Loucy (cell line): Measurements from ENCODE around the gene CRB2.

Source experiments
- H2AFZ ChIP-seq: fragments of 200-600 bp; sonication (generic); 2 replicates; pipeline ENCODE4 v1.6.0; 2016; ENCODE audit warnings: antibody characterized with exemption, mild to moderate bottlenecking, low read length, moderate library complexity
- H3F3A ChIP-seq: fragments of 200-600 bp; 2 replicates; pipeline ENCODE4 v1.6.0; 2016; ENCODE audit warnings: antibody characterized with exemption, low read depth, mild to moderate bottlenecking
- H3K27me3 ChIP-seq: fragments of 200-600 bp; sonication (generic); 2 replicates; pipeline ENCODE4 v1.6.1; 2014; ENCODE audit warnings: low read length, mild to moderate bottlenecking; ENCODE audit not compliant: insufficient read depth, poor library complexity, severe bottlenecking
- H3K36me3 ChIP-seq: fragments of 200-600 bp; sonication (generic); 2 replicates; pipeline ENCODE4 v1.6.1; 2016; ENCODE audit warnings: low read length; ENCODE audit not compliant: insufficient read depth
- H3K4me1 ChIP-seq: fragments of 200-600 bp; sonication (generic); 2 replicates; pipeline ENCODE4 v1.5.1; 2014; ENCODE audit warnings: low read length, mild to moderate bottlenecking; ENCODE audit not compliant: insufficient read depth, poor library complexity, severe bottlenecking
- H3K4me2 ChIP-seq: fragments of 200-600 bp; sonication (generic); 2 replicates; pipeline ENCODE4 v1.6.0; 2014; ENCODE audit warnings: antibody characterized with exemption, low read length, low read depth, mild to moderate bottlenecking; ENCODE audit not compliant: poor library complexity, severe bottlenecking
- H3K4me3 ChIP-seq: fragments of 200-600 bp; sonication (generic); 2 replicates; pipeline ENCODE4 v1.5.1; 2014; ENCODE audit warnings: low read length, mild to moderate bottlenecking, mixed read lengths; ENCODE audit not compliant: poor library complexity, severe bottlenecking
- H3K79me2 ChIP-seq: fragments of 200-600 bp; sonication (generic); 2 replicates; pipeline ENCODE4 v1.6.1; 2014; ENCODE audit warnings: low read length; ENCODE audit not compliant: insufficient read depth
- H3K9ac ChIP-seq: fragments of 200-600 bp; sonication (generic); 2 replicates; pipeline ENCODE4 v1.6.0; 2014; ENCODE audit warnings: mild to moderate bottlenecking, low read depth, low read length, moderate library complexity; ENCODE audit not compliant: poor library complexity, severe bottlenecking
- H3K9me2 ChIP-seq: fragments of 200-600 bp; sonication (generic); replicated peaks from 2 replicates; pipeline ENCODE4 v1.6.1; 2016; ENCODE audit warnings: low read depth, low read length, mixed read lengths
- H3K9me3 ChIP-seq: fragments of 200-600 bp; sonication (generic); 2 replicates; pipeline ENCODE4 v1.6.1; 2014; ENCODE audit warnings: mild to moderate bottlenecking, antibody characterized with exemption, low read length, low read depth; ENCODE audit not compliant: insufficient read depth
- H4K20me1 ChIP-seq: fragments of 200-600 bp; sonication (generic); 2 replicates; pipeline ENCODE4 v1.6.0; 2014; ENCODE audit warnings: antibody characterized with exemption, low read length, mild to moderate bottlenecking; ENCODE audit not compliant: insufficient read depth, poor library complexity, severe bottlenecking
- EZH2phosphoT487 ChIP-seq: fragments of 200-600 bp; IDR thresholded peaks from 2 replicates; pipeline ENCODE4 v1.6.1; 2018; ENCODE audit warnings: antibody characterized with exemption, mild to moderate bottlenecking, moderate library complexity, borderline replicate concordance
- TF ChIP-seq, protein P1 (sequence below): fragments of 200-600 bp; sonication (generic); conservative IDR thresholded peaks from 2 replicates; pipeline ENCODE4 v1.5.1; 2014; ENCODE audit warnings: mild to moderate bottlenecking, antibody characterized with exemption, low read length

CRB2 gene

DNA sequence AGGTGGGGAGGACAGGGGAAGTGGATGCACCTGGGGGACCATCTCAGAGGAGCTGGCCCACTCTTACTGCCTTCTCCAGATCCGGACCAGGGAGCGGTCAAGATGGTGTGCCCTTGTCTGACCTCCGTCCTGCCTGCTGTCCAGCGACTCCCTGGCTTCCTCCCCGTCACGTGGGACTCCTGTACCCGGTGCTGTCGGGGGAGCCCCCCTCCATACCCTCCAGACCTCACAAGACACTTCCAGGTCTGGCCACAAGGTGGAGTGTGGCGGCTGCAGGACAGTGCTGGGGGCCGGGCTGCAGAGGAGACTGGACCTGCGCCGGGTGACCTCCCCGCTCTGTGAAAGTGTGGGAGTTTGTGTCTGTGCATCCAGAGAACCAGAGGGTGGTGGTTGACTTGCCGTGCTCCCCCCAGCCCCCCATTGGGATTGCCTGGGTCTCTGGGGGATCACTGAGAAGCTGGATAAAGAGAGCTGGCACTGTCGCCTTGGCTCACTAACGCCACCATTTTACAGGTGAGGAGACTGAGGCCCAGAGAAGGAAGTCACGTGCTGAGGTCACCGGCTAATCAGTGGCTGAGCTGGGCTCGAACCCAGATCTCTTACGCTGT lies 1.9 kb upstream of the CRB2 start:
- no peak for TF ChIP-seq EZH2phosphoT487
- TF ChIP-seq, protein P1, sequence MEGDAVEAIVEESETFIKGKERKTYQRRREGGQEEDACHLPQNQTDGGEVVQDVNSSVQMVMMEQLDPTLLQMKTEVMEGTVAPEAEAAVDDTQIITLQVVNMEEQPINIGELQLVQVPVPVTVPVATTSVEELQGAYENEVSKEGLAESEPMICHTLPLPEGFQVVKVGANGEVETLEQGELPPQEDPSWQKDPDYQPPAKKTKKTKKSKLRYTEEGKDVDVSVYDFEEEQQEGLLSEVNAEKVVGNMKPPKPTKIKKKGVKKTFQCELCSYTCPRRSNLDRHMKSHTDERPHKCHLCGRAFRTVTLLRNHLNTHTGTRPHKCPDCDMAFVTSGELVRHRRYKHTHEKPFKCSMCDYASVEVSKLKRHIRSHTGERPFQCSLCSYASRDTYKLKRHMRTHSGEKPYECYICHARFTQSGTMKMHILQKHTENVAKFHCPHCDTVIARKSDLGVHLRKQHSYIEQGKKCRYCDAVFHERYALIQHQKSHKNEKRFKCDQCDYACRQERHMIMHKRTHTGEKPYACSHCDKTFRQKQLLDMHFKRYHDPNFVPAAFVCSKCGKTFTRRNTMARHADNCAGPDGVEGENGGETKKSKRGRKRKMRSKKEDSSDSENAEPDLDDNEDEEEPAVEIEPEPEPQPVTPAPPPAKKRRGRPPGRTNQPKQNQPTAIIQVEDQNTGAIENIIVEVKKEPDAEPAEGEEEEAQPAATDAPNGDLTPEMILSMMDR: peak; percentile 95
- H3K9ac ChIP-seq: no peak overlapping the region
- no peak overlapping the region for H2AFZ ChIP-seq
- no peaks in the 10 kb centered on the region for H3K36me3 ChIP-seq
- H3K9me2 ChIP-seq: no peaks in the 10 kb centered on the region
- H3K27me3 ChIP-seq: no peaks in the 10 kb centered on the region
- H3F3A ChIP-seq: no peaks in the 10 kb centered on the region
- H3K4me3 ChIP-seq: no peak overlapping the region
- H3K4me1 ChIP-seq: peaks cover 22% of the 10 kb centered on the region
- no peaks in the 10 kb centered on the region for H3K9me3 ChIP-seq
- H4K20me1 ChIP-seq: no peaks in the 10 kb centered on the region
- H3K79me2 ChIP-seq: no peaks in the 10 kb centered on the region
- no peak overlapping the region for H3K4me2 ChIP-seq

DNA sequence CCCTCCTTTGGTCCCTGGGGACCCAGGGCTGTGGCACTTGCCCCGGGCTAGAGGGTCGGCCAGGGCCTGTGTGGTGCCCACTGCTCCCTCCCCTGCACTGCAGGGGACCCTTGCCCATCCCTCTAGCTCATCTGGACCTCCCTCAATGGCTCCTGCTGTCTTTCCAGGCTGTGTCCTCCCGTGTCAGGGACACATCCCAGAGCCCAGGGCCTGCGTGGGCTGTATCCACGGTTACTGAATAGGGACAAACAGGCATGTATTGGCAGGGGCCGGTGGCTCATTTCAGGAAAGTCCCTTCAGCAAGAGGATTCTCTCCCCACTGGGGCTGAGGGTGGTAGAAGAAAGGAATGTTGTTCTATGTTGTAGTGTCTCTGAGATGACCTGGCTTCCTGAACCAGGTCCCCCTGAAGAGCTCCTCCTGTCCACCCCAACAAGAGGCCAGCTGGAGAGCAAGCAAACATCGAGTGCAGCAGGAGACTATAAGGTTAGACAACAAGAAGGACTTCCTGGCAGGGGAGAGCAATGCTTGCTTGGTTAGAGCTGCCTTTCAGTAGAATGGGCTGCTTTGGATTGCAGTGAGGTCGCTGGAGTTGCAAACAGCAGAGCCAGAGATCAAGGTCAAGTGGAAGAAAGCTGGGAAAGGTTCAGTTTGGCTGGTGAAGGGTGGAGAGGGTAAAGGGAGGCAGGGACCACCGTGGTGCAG lies 1.0 kb upstream of the CRB2 start:
- H3K36me3 ChIP-seq: no peaks in the 10 kb centered on the region
- no peak overlapping the region for H3K9ac ChIP-seq
- no peak overlapping the region for H3K4me3 ChIP-seq
- no peak overlapping the region for H2AFZ ChIP-seq
- no peaks in the 10 kb centered on the region for H3K79me2 ChIP-seq
- H4K20me1 ChIP-seq: no peaks in the 10 kb centered on the region
- H3K9me3 ChIP-seq: no peaks in the 10 kb centered on the region
- no peak overlapping the region for H3K4me2 ChIP-seq
- H3F3A ChIP-seq: no peaks in the 10 kb centered on the region
- no peaks in the 10 kb centered on the region for H3K27me3 ChIP-seq
- H3K9me2 ChIP-seq: no peaks in the 10 kb centered on the region
- peaks cover 30% of the 10 kb centered on the region for H3K4me1 ChIP-seq
- no peak for TF ChIP-seq EZH2phosphoT487
- TF ChIP-seq, protein P1: no peak

DNA sequence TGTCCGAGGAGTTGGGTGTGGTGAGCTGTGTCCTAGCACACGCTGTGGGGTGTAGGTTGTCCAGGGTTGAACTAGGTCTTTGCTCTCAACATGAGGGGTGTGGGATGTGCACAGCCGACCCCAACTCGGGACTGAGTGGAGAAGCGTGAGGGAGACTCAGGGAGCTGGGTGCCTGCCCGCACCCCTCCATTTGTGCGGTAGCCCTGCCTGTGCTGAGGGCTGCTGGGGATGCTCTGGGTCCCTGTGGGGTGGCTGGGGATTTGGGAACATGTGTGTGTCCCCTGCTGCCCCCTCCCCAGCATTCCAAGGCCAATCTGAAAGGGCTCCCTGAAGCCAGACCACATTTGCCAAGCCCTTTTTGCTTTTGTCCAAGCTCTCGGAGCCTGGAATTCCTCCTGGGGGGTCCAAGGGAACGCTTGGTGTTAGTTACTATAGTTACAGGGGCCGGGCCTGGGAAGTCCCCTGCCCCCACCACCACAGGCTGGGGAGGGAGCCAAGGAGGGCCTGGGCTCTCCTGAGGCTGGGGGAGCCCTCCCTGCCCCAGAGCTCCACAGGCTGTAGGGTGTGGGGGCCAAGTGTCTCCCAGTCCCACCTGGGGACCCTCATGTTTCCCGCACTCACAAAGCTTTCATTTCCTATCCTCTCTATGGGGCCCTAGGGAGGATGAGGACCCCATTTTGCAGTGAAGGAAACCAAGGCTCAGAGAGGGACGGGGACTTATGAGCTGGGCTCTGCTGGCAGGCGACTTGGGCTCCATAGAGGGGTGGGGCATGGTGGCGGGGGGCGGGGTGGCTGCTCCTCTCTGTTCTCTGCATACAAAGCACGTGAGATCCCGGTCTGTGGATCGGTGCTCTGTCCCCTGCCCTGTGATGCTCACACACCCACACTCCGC lies 1.1 kb downstream of the CRB2 start:
- Histone ChIP-seq H3K36me3 (no peaks in the 10 kb centered on the region), H3K4me1 (peaks cover 48% of the 10 kb centered on the region), H4K20me1 (no peaks in the 10 kb centered on the region), H3K9me2 (no peaks in the 10 kb centered on the region), H3K27me3 (no peaks in the 10 kb centered on the region), H3F3A (no peaks in the 10 kb centered on the region), H3K4me3 (no peak overlapping the region), H3K9me3 (no peaks in the 10 kb centered on the region), H2AFZ (no peak overlapping the region), H3K79me2 (no peaks in the 10 kb centered on the region), H3K4me2 (no peak overlapping the region), H3K9ac (no peak overlapping the region)
- TF ChIP-seq EZH2phosphoT487: no peak
- TF ChIP-seq, protein P1: no peak
